ENCODE results near the gene ATF2.

Gene ATF2

GRCh38 chr2:175074478-175074877, 93.5 kb downstream of the ATF2 start:
- DNase-seq: no peak

GRCh38 chr2:175068534-175068933, 99.5 kb downstream of the ATF2 start:
- DNase-seq: no peak

- no peak for DNase-seq
Measured at GRCh38 chr2:175066411-175066810, 101.6 kb downstream of the ATF2 start.

GRCh38 chr2:175064797-175065196, 103.2 kb downstream of the ATF2 start:
- no peak for DNase-seq

GRCh38 chr2:175063741-175064140, 104.3 kb downstream of the ATF2 start:
- DNase-seq: no peak

GRCh38 chr2:175062787-175063585, 105.0 kb downstream of the ATF2 start:
- DNase-seq: no peak

GRCh38 chr2:175057078-175057685, 110.8 kb downstream of the ATF2 start:
- DNase-seq: no peak

- DNase-seq: no peak
Measured at GRCh38 chr2:175055993-175056392, 112.0 kb downstream of the ATF2 start.

- DNase-seq: no peak
Measured at GRCh38 chr2:175054340-175054739, 113.7 kb downstream of the ATF2 start.

- peak; percentile 43 for DNase-seq
Measured at GRCh38 chr2:175049661-175050060, 118.3 kb downstream of the ATF2 start.

GRCh38 chr2:175048275-175048674, 119.7 kb downstream of the ATF2 start:
- no peak for DNase-seq

- no peak for DNase-seq
Measured at GRCh38 chr2:175039490-175039889, 128.5 kb downstream of the ATF2 start.

GRCh38 chr2:175039031-175039430, 129.0 kb downstream of the ATF2 start:
- no peak for DNase-seq

- no peak for DNase-seq
Measured at GRCh38 chr2:175037941-175038340, 130.1 kb downstream of the ATF2 start.

- peak; percentile 9 for DNase-seq
Measured at GRCh38 chr2:175036582-175037018, 131.4 kb downstream of the ATF2 start.

- DNase-seq: no peak
Measured at GRCh38 chr2:175035806-175036205, 132.2 kb downstream of the ATF2 start.

GRCh38 chr2:175034716-175035115, 133.3 kb downstream of the ATF2 start:
- DNase-seq: no peak

GRCh38 chr2:175030380-175031271, 137.4 kb downstream of the ATF2 start:
- DNase-seq: peak; percentile 52

- DNase-seq: no peak
Measured at GRCh38 chr2:175027755-175028154, 140.2 kb downstream of the ATF2 start.

- DNase-seq: no peak
Measured at GRCh38 chr2:175026385-175026784, 141.6 kb downstream of the ATF2 start.

- DNase-seq: no peak
Measured at GRCh38 chr2:175025946-175026345, 142.1 kb downstream of the ATF2 start.

GRCh38 chr2:175025233-175025632, 142.8 kb downstream of the ATF2 start:
- DNase-seq: no peak

GRCh38 chr2:175022923-175023322, 145.1 kb downstream of the ATF2 start:
- no peak for DNase-seq
